Gastrocnemius medialis (tissue), 4 donors: ENCODE results near the gene HADH. TPM values are rescaled to one million over a fixed set of nuclear protein-coding genes. Genes with fewer than 3 reads are reported as not detected.

Source experiments
- ATAC-seq, 2 donors: fragments of 150-250 bp; one replicate each; pipeline ENCODE4 v1.9.1; 2016
- DNase-seq, 2 donors: peaks; one replicate each; pipeline ENCODE4 v3.0.0-alpha.2; 2019
- H3K27ac ChIP-seq, 4 donors: fragments of 200-600 bp; sonication (generic); 1 replicate in 1 of 4; 2 replicates in 3 of 4; pipeline ENCODE4 v1.5.1; 2016 to 2018; ENCODE audit warnings: mild to moderate bottlenecking in 2 of 4, moderate library complexity in 1 of 4
- H3K27me3 ChIP-seq, 3 donors: fragments of 200-600 bp; sonication (generic) in 2 of 3; 1 replicate in 1 of 3; 2 replicates in 2 of 3; pipeline versions ENCODE4 v1.5.1 to v1.6.0; 2016 to 2019; ENCODE audit warnings: mild to moderate bottlenecking in 1 of 3, moderate library complexity in 1 of 3
- H3K36me3 ChIP-seq, 2 donors: fragments of 200-600 bp; sonication (generic) in 1 of 2; one replicate each; pipeline ENCODE4 v1.5.1; 2017 to 2018
- H3K4me1 ChIP-seq, 2 donors: fragments of 200-600 bp; sonication (generic) in 1 of 2; one replicate each; pipeline ENCODE4 v1.5.1; 2016 to 2017; ENCODE audit warnings: mild to moderate bottlenecking in 2 of 2
- H3K4me3 ChIP-seq, 4 donors: fragments of 200-600 bp; sonication (generic) in 3 of 4; 1 replicate in 1 of 4; 2 replicates in 3 of 4; pipeline ENCODE4 v1.5.1; 2016 to 2019; ENCODE audit warnings: mild to moderate bottlenecking in 2 of 4
- H3K9me3 ChIP-seq, 3 donors: fragments of 200-600 bp; sonication (generic) in 2 of 3; 1 replicate in 1 of 3; 2 replicates in 2 of 3; pipeline ENCODE4 v1.5.1; 2016 to 2019
- CTCF ChIP-seq, 5 experiments: fragments of 450-650 bp in 3 of 5; fragments of 200-600 bp in 2 of 5; sonication (generic) in 2 of 5; IDR thresholded peaks in 4 of 5; conservative IDR thresholded peaks in 1 of 5; 1 replicate in 4 of 5; 2 replicates in 1 of 5; pipeline ENCODE4 v1.5.1; 2016 to 2019; ENCODE audit warnings: antibody characterized with exemption in 5 of 5, mild to moderate bottlenecking in 3 of 5, moderate library complexity in 3 of 5
- POLR2A ChIP-seq, 2 donors: fragments of 450-650 bp; IDR thresholded peaks; one replicate each; pipeline ENCODE4 v1.6.1; 2017; ENCODE audit warnings: antibody characterized with exemption in 2 of 2, mild to moderate bottlenecking in 2 of 2, moderate library complexity in 2 of 2
- in situ Hi-C, 4 donors: fragments of 200-750 bp; cut with MboI; loops; one replicate each; pipeline versions ENCODE4 v1.15.0 to v1.8.0; 2017; ENCODE audit warnings: low sequenced_read_pairs in 4 of 4
- intact Hi-C: fragments of 100-400 bp; cut with DNase I; formaldehyde crosslinking; loops from one replicate; pipeline ENCODE4 v1.15.1; 2023; ENCODE audit warnings: low total_unique reads
- total RNA-seq, 4 donors: library from RNA; depleted of rRNA; stranded (reverse); fragments of >200 nt; gene quantifications; one replicate each; pipeline versions ENCODE4 v1.1.0 to v1.2.3, GENCODE V29; 2016

HADH gene
- total RNA-seq, 4 donors from 2014 or later: 78.0 to 137 (median 105) TPM

GRCh38 chr4:107972605-107973004 lies 17.1 kb upstream of the HADH start:
- Histone ChIP-seq H3K36me3 (no peaks in the 10 kb centered on the region), H3K4me3 (no peak overlapping the region), H3K27me3 (no peaks in the 10 kb centered on the region), H3K9me3 (no peaks in the 10 kb centered on the region), H3K27ac (no peak overlapping the region), H3K4me1 (no peaks in the 10 kb centered on the region)
- no peak for TF ChIP-seq CTCF (IDR thresholded peaks at IDR 0.05 in 4 of 5, conservative IDR thresholded peaks at IDR 0.05 in 1 of 5)
- TF ChIP-seq POLR2A (IDR thresholded peaks at IDR 0.05): no peak
- in situ Hi-C loops: no loop called here
- no peak for DNase-seq
- ATAC-seq: no peak
- intact Hi-C loops: no loop called here

- H3K4me1 ChIP-seq: peaks cover 5 to 11% of the 10 kb centered on the region in 2 donors
- intact Hi-C loops: no loop called here
- no peak overlapping the region for H3K4me3 ChIP-seq
- in situ Hi-C loops: no loop called here
- H3K36me3 ChIP-seq: no peaks in the 10 kb centered on the region
- no peaks in the 10 kb centered on the region for H3K27me3 ChIP-seq
- TF ChIP-seq POLR2A (IDR thresholded peaks at IDR 0.05) (no peak), CTCF (IDR thresholded peaks at IDR 0.05 in 4 of 5, conservative IDR thresholded peaks at IDR 0.05 in 1 of 5) (no peak)
- ATAC-seq (no peak), DNase-seq (no peak)
- H3K9me3 ChIP-seq: no peaks in the 10 kb centered on the region
- H3K27ac ChIP-seq: no peak overlapping the region
These were observed 15.2 kb upstream of the HADH start for GRCh38 chr4:107974523-107974922.

- no peak for TF ChIP-seq CTCF (IDR thresholded peaks at IDR 0.05 in 4 of 5, conservative IDR thresholded peaks at IDR 0.05 in 1 of 5)
- TF ChIP-seq POLR2A (IDR thresholded peaks at IDR 0.05): no peak
- Histone ChIP-seq H3K4me3 (no peak overlapping the region), H3K4me1 (peaks cover 5 to 11% of the 10 kb centered on the region in 2 donors), H3K9me3 (no peaks in the 10 kb centered on the region), H3K27me3 (no peaks in the 10 kb centered on the region), H3K27ac (no peak overlapping the region), H3K36me3 (no peaks in the 10 kb centered on the region)
- no peak for DNase-seq
- in situ Hi-C loops (no loop called here), intact Hi-C loops (no loop called here)
- ATAC-seq: no peak
These were observed 12.2 kb upstream of the HADH start for GRCh38 chr4:107977482-107977881.

GRCh38 chr4:107977966-107978705 lies 11.6 kb upstream of the HADH start:
- no peaks in the 10 kb centered on the region for H3K9me3 ChIP-seq
- DNase-seq: no peak
- no peaks in the 10 kb centered on the region for H3K27me3 ChIP-seq
- TF ChIP-seq POLR2A (IDR thresholded peaks at IDR 0.05) (no peak), CTCF (IDR thresholded peaks at IDR 0.05 in 4 of 5, conservative IDR thresholded peaks at IDR 0.05 in 1 of 5) (no peak)
- ATAC-seq: no peak
- peak overlapping the region in 2 of 4 donors; percentile 40 to 42 for H3K27ac ChIP-seq
- H3K4me3 ChIP-seq: no peak overlapping the region
- in situ Hi-C loops (no loop called here), intact Hi-C loops (no loop called here)
- no peaks in the 10 kb centered on the region for H3K36me3 ChIP-seq
- peaks cover 5 to 11% of the 10 kb centered on the region in 2 donors for H3K4me1 ChIP-seq
